ENCODE measurements around the gene KCNF1. TPM values are rescaled to one million over a fixed set of nuclear protein-coding genes. Genes with fewer than 3 reads are reported as not detected.

Gene KCNF1
- total RNA-seq, 1 donor from 2014 or later: 0.10 TPM

GRCh38 chr2:10905006-10905861, 6.5 kb upstream of the KCNF1 start:
- no peak for DNase-seq

GRCh38 chr2:10905862-10906143, 5.9 kb upstream of the KCNF1 start:
- DNase-seq: no peak

GRCh38 chr2:10906926-10907625, 4.7 kb upstream of the KCNF1 start:
- DNase-seq: no peak

GRCh38 chr2:10908195-10908594, 3.5 kb upstream of the KCNF1 start:
- DNase-seq: no peak

GRCh38 chr2:10909050-10909995, 2.4 kb upstream of the KCNF1 start:
- no peak for DNase-seq

- no peak for DNase-seq
Observed at GRCh38 chr2:10909996-10910341, 1.8 kb upstream of the KCNF1 start.

GRCh38 chr2:10910625-10911024, 1.1 kb upstream of the KCNF1 start:
- no peak for DNase-seq

- DNase-seq: no peak
Observed at GRCh38 chr2:10912076-10912731, 470 bp downstream of the KCNF1 start.

GRCh38 chr2:10912796-10913455, 1.2 kb downstream of the KCNF1 start:
- DNase-seq: no peak

- DNase-seq: no peak
Observed at GRCh38 chr2:10913501-10914271, 2.0 kb downstream of the KCNF1 start.

GRCh38 chr2:10914272-10914693, 2.5 kb downstream of the KCNF1 start:
- no peak for DNase-seq

GRCh38 chr2:10915236-10915635, 3.5 kb downstream of the KCNF1 start:
- no peak for DNase-seq

- DNase-seq: no peak
Observed at GRCh38 chr2:10915731-10916276, 4.1 kb downstream of the KCNF1 start.

GRCh38 chr2:10916953-10917352, 5.2 kb downstream of the KCNF1 start:
- no peak for DNase-seq

- no peak for DNase-seq
Observed at GRCh38 chr2:10917927-10918326, 6.2 kb downstream of the KCNF1 start.

- DNase-seq: no peak
Observed at GRCh38 chr2:10918661-10919409, 7.1 kb downstream of the KCNF1 start.

GRCh38 chr2:10919410-10919770, 7.7 kb downstream of the KCNF1 start:
- no peak for DNase-seq

GRCh38 chr2:10919771-10920621, 8.3 kb downstream of the KCNF1 start:
- DNase-seq: no peak

Measured in skin of body (tissue), 2 donors.